ENCODE measurements around the gene SMAD7. TPM values are rescaled to one million over a fixed set of nuclear protein-coding genes. Genes with fewer than 3 reads are reported as not detected.

Gene SMAD7
- total RNA-seq, 4 donors from 2014 or later: 42.9 to 100 (median 68.7) TPM

GRCh38 chr18:48897531-48897930, 53.2 kb downstream of the SMAD7 start:
- Histone ChIP-seq H3K4me3 (no peak overlapping the region), H3K4me1 (peaks cover 0 to 21% (median 5%) of the 10 kb centered on the region in 4 donors), H3K36me3 (no peaks in the 10 kb centered on the region), H3K27me3 (no peaks in the 10 kb centered on the region), H3K9me3 (no peaks in the 10 kb centered on the region), H3K27ac (peak overlapping the region in 1 of 4 donors; percentile 8)
- peak in 2 of 3 donors; percentile 38 to 45 for DNase-seq
- TF ChIP-seq POLR2A (IDR thresholded peaks at IDR 0.05) (no peak), CTCF (IDR thresholded peaks at IDR 0.05) (no peak)

- Histone ChIP-seq H3K27ac (peak overlapping the region in 2 of 4 donors; percentile 8 to 28), H3K4me1 (peaks cover 0 to 16% (median 3%) of the 10 kb centered on the region in 4 donors), H3K4me3 (no peak overlapping the region), H3K36me3 (no peaks in the 10 kb centered on the region), H3K9me3 (no peaks in the 10 kb centered on the region), H3K27me3 (no peaks in the 10 kb centered on the region)
- TF ChIP-seq CTCF (IDR thresholded peaks at IDR 0.05) (no peak), POLR2A (IDR thresholded peaks at IDR 0.05) (no peak)
- DNase-seq: peak; percentile 47 to 75 (median 64)
Measured at GRCh38 chr18:48896875-48897511, 53.8 kb downstream of the SMAD7 start.

- Histone ChIP-seq H3K9me3 (no peaks in the 10 kb centered on the region), H3K27me3 (no peaks in the 10 kb centered on the region)
Measured at GRCh38 chr18:48896326-48896874, 54.4 kb downstream of the SMAD7 start.

GRCh38 chr18:48894799-48895346, 55.9 kb downstream of the SMAD7 start:
- Histone ChIP-seq H3K4me1 (peaks cover 0 to 9% (median 3%) of the 10 kb centered on the region in 4 donors), H3K27ac (no peak overlapping the region), H3K9me3 (no peaks in the 10 kb centered on the region), H3K4me3 (no peak overlapping the region), H3K27me3 (no peaks in the 10 kb centered on the region), H3K36me3 (no peaks in the 10 kb centered on the region)
- peak in 1 of 3 donors; percentile 31 for DNase-seq
- TF ChIP-seq POLR2A (IDR thresholded peaks at IDR 0.05) (no peak), CTCF (IDR thresholded peaks at IDR 0.05) (no peak)

More at GRCh38 chr18:48896326-48896874, 54.4 kb downstream of the SMAD7 start:
- H3K4me3 ChIP-seq: no peak overlapping the region
- no peaks in the 10 kb centered on the region for H3K36me3 ChIP-seq
- no peak for DNase-seq
- peaks cover 0 to 10% (median 3%) of the 10 kb centered on the region in 4 donors for H3K4me1 ChIP-seq
- H3K27ac ChIP-seq: peak overlapping the region in 2 of 4 donors; percentile 8 to 28
- TF ChIP-seq POLR2A (IDR thresholded peaks at IDR 0.05): no peak

- no peak overlapping the region for H3K27ac ChIP-seq
- no peaks in the 10 kb centered on the region for H3K36me3 ChIP-seq
- DNase-seq: peak in 2 of 3 donors; percentile 73 to 74
- H3K27me3 ChIP-seq: no peaks in the 10 kb centered on the region
- peaks cover 0 to 17% (median 3%) of the 10 kb centered on the region in 4 donors for H3K4me1 ChIP-seq
- no peaks in the 10 kb centered on the region for H3K9me3 ChIP-seq
- TF ChIP-seq POLR2A (IDR thresholded peaks at IDR 0.05) (no peak), CTCF (IDR thresholded peaks at IDR 0.05) (no peak)
- no peak overlapping the region for H3K4me3 ChIP-seq
Measured at GRCh38 chr18:48893608-48894600, 56.9 kb downstream of the SMAD7 start.
